ENCODE data around the gene PARD3B.

DNA sequence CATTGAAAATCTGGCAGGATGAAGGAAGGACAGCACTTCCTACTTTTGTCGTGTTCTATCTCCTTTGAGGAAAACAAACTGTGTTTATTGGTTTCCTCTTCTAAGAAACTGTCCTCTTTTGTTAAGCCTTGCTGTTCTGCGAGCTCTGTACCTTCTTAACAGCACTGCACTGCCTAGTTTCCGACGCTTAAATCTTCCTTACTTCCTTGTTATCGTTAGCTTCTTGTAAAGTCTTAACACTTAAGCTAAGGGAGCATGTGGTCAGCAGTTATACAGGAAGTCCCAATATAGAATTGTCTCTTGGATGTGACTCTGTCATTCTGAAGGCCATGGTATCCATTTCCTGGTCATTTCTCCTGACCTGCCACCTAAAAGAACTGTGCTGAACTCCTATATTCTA is 584.3 kb downstream of the PARD3B start:
- no peak for TF ChIP-seq POLR2A (IDR thresholded peaks at IDR 0.05; ENCODE audit: low read length)
- TF ChIP-seq GATA1 (IDR thresholded peaks at IDR 0.05; ENCODE audit: low read depth, low read length) = no peak

Measured in erythroblast (primary cell).